Measurements from ENCODE around the gene SH3RF2.

Gene SH3RF2

DNA sequence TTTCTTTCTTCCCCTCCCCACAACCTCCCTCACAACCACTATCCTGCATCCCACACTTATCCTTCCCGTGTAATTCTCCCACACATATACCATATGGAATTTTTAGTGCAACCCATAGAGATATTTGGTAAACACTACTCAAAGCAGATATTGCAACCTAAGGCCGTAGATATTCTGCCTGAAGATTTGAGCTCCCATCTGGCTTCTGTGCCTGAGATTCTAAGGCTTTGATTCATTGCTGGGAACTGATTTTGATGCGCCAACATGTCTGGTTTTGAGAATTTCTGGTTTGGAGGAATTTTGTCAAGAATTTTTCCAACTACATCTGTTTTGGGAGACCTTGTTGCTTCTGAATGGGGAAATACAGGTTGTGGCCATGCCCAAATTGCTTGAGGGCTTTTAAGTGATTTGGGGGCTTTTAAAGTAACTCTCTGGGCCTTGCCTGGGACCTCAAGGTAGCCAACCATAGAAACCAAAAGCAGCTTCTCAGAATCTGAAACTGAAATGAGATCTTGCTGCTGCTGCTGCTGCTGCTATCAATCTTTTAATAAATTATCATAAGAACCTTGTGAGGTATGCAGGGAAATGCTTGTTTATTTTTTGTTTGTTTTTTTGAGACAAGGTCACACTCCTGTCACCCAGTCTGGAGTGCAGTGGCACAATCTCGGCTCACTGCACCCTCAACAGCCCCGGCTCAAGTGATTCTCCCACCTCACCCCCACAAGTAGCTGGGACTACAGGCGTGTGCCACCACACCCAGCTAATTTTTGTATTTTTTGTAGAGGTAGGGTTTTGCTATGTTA lies 132.8 kb downstream of the SH3RF2 start:
- no peaks in the 10 kb centered on the region for H3K4me1 ChIP-seq (ENCODE audit: control insufficient read depth, insufficient read depth, low read length)
- no peaks in the 10 kb centered on the region for H3K27me3 ChIP-seq (ENCODE audit: control insufficient read depth, insufficient read depth, low read length)
- no peaks in the 10 kb centered on the region for H3K36me3 ChIP-seq (ENCODE audit: control insufficient read depth, insufficient read depth, low read length)
- no peaks in the 10 kb centered on the region for H3K9me3 ChIP-seq (ENCODE audit: control insufficient read depth, low read length)
- no peak overlapping the region for H3K9ac ChIP-seq (ENCODE audit: low read length)
- H3K4me3 ChIP-seq (ENCODE audit: low read length): no peak overlapping the region

DNA sequence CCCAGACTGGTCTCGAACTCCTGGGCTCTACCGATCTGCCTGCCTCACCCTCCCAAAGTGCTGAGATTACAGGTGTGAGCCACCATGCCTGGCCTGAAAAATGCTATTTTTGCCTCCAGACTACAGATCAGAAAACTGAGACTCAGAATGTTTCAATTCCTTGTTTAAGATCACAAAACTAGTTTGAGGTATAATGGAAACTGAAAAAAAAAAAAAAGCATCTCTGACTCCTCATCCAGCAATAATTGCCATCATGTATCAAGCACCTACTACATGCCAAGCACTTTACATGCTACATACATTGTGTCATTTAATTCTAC lies 133.4 kb downstream of the SH3RF2 start:
- Histone ChIP-seq H3K27me3 (ENCODE audit: control insufficient read depth, insufficient read depth, low read length) (no peaks in the 10 kb centered on the region), H3K36me3 (ENCODE audit: control insufficient read depth, insufficient read depth, low read length) (no peaks in the 10 kb centered on the region), H3K4me1 (ENCODE audit: control insufficient read depth, insufficient read depth, low read length) (no peaks in the 10 kb centered on the region), H3K9ac (ENCODE audit: low read length) (no peak overlapping the region), H3K4me3 (ENCODE audit: low read length) (no peak overlapping the region), H3K9me3 (ENCODE audit: control insufficient read depth, low read length) (no peaks in the 10 kb centered on the region)

DNA sequence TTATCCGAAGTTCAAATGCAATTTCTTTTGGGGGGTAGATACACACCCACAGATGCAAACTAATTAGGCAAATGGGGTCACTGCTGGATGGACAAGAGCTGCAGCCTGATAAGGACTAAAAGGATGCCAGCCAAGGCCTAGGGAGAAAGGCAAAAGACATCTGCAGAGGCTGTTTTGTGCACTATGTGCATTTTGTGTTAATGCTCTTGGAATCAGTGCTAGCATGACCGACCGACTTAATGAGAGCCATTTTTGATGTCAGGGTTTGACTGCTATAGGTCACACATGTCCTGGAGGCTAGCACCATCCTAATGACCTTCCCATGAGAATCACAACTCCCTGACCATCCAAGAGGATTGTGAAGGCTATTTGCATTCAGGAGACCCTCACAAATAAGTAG lies 134.4 kb downstream of the SH3RF2 start:
- Histone ChIP-seq H3K9ac (ENCODE audit: low read length) (no peak overlapping the region), H3K27me3 (ENCODE audit: control insufficient read depth, insufficient read depth, low read length) (no peaks in the 10 kb centered on the region), H3K4me1 (ENCODE audit: control insufficient read depth, insufficient read depth, low read length) (no peaks in the 10 kb centered on the region), H3K36me3 (ENCODE audit: control insufficient read depth, insufficient read depth, low read length) (no peaks in the 10 kb centered on the region), H3K9me3 (ENCODE audit: control insufficient read depth, low read length) (no peaks in the 10 kb centered on the region), H3K4me3 (ENCODE audit: low read length) (no peak overlapping the region)

DNA sequence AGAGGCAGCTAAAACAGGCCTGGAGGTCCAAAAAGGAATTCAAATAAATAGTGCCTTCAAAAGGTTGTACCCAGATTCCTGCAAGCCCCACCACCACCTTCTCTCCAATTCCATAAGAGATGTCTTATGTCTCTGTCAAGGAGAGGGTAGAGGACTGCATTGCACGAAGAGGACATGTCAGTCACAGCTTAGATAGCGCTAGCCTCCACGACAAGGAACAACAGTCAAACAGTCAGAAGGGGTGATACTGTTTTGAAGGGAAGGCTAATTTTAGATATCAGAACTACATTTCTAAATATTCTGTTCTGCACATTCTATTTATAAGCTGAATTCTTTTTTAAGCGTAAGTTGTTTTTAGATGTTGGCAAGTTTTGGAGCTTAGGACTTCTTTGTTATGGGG lies 134.8 kb downstream of the SH3RF2 start:
- Histone ChIP-seq H3K27me3 (ENCODE audit: control insufficient read depth, insufficient read depth, low read length) (no peaks in the 10 kb centered on the region), H3K36me3 (ENCODE audit: control insufficient read depth, insufficient read depth, low read length) (no peaks in the 10 kb centered on the region), H3K9me3 (ENCODE audit: control insufficient read depth, low read length) (no peaks in the 10 kb centered on the region), H3K4me1 (ENCODE audit: control insufficient read depth, insufficient read depth, low read length) (no peaks in the 10 kb centered on the region), H3K4me3 (ENCODE audit: low read length) (no peak overlapping the region), H3K9ac (ENCODE audit: low read length) (no peak overlapping the region)

DNA sequence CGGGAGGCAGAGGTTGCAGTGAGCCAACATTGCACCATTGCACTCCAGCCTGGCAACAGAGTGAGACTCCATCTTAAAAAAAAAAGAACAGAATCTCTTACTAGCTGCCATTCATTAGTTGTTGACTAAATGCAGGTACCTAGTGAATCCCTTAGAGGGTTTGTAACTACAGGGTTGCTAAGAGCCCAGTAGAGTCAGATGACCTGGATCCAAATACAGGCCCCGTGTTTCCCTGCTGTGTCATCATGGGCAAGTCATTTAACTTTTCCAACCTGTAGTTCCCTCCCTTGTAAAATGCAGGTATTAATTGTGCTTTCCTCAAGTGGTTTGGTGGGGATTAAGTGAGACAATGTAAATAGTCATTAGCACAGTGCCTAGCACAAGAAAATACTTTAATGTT lies 136.2 kb downstream of the SH3RF2 start:
- H3K27me3 ChIP-seq (ENCODE audit: control insufficient read depth, insufficient read depth, low read length): no peaks in the 10 kb centered on the region
- no peaks in the 10 kb centered on the region for H3K36me3 ChIP-seq (ENCODE audit: control insufficient read depth, insufficient read depth, low read length)
- H3K9me3 ChIP-seq (ENCODE audit: control insufficient read depth, low read length): no peaks in the 10 kb centered on the region
- H3K4me1 ChIP-seq (ENCODE audit: control insufficient read depth, insufficient read depth, low read length): no peaks in the 10 kb centered on the region
- H3K9ac ChIP-seq (ENCODE audit: low read length): no peak overlapping the region
- no peak overlapping the region for H3K4me3 ChIP-seq (ENCODE audit: low read length)

DNA sequence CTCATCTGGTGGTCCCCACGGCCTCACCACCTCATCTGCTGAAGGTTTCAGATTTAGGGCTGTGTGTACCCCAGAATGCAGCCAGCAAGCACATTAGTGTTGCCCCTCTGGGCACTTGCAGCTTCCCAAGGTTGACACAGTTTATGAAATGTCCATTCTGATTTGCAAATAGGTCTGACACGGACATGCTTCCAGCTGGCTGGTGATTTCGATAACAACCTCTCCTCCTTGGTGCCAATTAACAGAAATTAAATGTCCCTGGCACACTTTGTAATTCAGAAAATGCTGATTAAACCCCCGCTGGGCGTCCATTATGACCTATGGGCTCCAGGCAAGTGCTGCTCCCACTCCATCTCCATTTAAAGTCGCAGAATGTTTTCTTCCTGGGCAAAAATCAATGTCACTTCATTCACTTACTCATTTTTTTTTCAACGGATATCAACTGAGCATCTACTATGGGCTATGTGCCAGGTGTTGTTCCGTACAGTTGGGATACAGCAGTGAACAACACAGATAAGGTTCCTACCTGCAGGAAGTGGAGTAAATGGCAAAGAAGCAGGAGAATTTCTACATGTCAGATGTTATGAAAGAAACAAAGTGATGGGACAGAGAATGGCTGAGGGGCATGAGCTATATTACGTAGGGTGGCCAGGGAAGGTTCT lies 137.0 kb downstream of the SH3RF2 start:
- Histone ChIP-seq H3K4me3 (ENCODE audit: low read length) (no peak overlapping the region), H3K9ac (ENCODE audit: low read length) (no peak overlapping the region)

DNA sequence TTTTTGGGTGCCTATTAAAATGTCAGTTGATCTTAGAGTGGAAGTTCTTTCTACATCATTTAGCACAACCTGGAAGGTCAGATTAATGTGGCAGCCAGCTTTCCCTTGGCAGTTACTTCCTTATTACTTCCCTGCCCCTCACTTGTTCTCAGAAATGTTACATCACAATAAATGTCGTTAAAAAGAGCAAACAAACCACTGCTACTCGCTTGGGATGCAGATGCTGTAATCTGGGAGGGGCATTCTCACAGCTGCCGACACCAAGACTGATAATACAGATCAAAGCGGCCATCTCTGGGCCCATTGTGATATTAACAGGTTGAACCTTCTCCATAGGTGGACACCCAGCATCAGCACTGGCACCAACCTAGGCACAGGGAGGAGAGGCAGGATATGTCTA lies 139.7 kb downstream of the SH3RF2 start:
- no peaks in the 10 kb centered on the region for H3K9me3 ChIP-seq (ENCODE audit: control insufficient read depth, low read length)
- H3K4me1 ChIP-seq (ENCODE audit: control insufficient read depth, insufficient read depth, low read length): no peaks in the 10 kb centered on the region
- no peaks in the 10 kb centered on the region for H3K27me3 ChIP-seq (ENCODE audit: control insufficient read depth, insufficient read depth, low read length)
- no peaks in the 10 kb centered on the region for H3K36me3 ChIP-seq (ENCODE audit: control insufficient read depth, insufficient read depth, low read length)
- H3K9ac ChIP-seq (ENCODE audit: low read length): no peak overlapping the region
- H3K4me3 ChIP-seq (ENCODE audit: low read length): no peak overlapping the region

More for the DNA sequence above, 137.0 kb downstream of the SH3RF2 start:
- no peaks in the 10 kb centered on the region for H3K4me1 ChIP-seq (ENCODE audit: control insufficient read depth, insufficient read depth, low read length)
- no peaks in the 10 kb centered on the region for H3K9me3 ChIP-seq (ENCODE audit: control insufficient read depth, low read length)
- H3K27me3 ChIP-seq (ENCODE audit: control insufficient read depth, insufficient read depth, low read length): no peaks in the 10 kb centered on the region
- no peaks in the 10 kb centered on the region for H3K36me3 ChIP-seq (ENCODE audit: control insufficient read depth, insufficient read depth, low read length)

DNA sequence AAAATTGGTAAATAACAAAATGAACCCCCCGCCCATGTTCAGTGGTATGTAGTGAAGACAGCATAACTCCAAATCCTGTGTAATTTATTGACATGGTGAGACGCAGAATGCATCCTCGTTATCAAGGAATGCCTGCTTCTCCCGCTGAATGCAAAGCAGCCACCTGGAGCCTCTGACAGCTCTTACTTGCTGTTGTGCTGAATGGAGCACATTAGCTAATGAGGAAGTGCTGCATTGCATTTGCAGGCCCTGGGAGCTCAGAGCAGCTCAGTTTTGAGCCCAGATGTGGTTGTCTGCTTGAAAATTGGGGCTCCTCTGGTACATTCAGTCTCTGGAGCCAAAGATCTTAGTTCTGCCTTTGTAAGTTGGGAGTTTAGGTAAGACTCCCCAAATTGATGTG lies 140.1 kb downstream of the SH3RF2 start:
- H3K36me3 ChIP-seq (ENCODE audit: control insufficient read depth, insufficient read depth, low read length): no peaks in the 10 kb centered on the region

DNA sequence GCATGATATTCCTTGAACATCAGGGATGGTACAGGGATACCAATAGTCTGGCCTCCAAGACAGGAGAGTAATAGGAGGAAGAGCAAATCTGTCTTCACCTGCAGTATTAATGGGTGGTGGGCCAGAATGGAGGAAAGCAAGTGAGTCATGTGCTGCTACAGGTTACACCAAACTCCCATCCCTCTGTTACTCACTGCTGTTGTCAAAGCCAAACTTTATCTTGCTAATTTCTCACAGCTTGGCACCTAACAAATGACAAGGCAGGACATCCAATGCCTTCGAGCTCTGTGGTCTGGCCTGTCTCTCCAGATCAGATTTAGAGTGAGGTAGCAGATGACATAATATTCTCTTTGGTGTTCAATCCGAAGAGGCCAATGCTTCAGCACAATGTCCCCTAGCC lies 142.2 kb downstream of the SH3RF2 start:
- H3K9me3 ChIP-seq (ENCODE audit: control insufficient read depth, low read length): no peaks in the 10 kb centered on the region
- H3K36me3 ChIP-seq (ENCODE audit: control insufficient read depth, insufficient read depth, low read length): no peaks in the 10 kb centered on the region
- no peaks in the 10 kb centered on the region for H3K4me1 ChIP-seq (ENCODE audit: control insufficient read depth, insufficient read depth, low read length)
- no peaks in the 10 kb centered on the region for H3K27me3 ChIP-seq (ENCODE audit: control insufficient read depth, insufficient read depth, low read length)
- no peak overlapping the region for H3K9ac ChIP-seq (ENCODE audit: low read length)
- no peak overlapping the region for H3K4me3 ChIP-seq (ENCODE audit: low read length)

More for the DNA sequence above, 140.1 kb downstream of the SH3RF2 start:
- Histone ChIP-seq H3K4me3 (ENCODE audit: low read length) (no peak overlapping the region), H3K27me3 (ENCODE audit: control insufficient read depth, insufficient read depth, low read length) (no peaks in the 10 kb centered on the region), H3K4me1 (ENCODE audit: control insufficient read depth, insufficient read depth, low read length) (no peaks in the 10 kb centered on the region), H3K9ac (ENCODE audit: low read length) (no peak overlapping the region), H3K9me3 (ENCODE audit: control insufficient read depth, low read length) (no peaks in the 10 kb centered on the region)

DNA sequence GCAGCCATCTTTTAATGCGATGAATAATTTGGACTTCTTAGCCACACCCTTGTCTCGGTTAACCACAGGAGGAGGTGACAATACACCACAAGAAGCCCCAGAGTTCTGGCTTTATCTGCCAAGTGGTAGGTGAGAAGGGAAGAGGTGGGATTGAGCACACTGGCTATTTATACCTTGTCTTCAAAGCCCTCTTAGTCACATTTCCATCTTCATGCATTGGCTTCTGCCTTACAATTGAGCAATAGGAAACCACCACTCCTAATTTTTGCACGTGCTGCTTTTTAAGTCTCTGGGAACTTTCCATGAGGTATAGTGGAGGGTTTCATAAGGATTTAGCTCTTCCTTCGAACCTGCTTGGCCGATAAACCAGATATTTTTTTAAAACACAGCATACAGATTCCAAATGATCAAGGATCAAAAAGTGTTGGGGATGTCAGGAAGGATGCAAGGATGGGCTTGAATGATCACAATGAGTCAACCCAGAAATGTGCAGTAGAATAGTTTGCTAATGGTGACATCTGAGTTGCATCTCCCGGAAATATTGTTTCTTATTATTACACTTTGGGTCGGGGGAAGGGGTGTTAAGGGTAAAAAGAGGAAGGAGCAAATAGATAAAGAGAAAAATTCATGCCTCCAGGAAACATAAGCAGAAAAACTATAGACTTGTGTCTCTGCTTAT lies 143.5 kb downstream of the SH3RF2 start:
- Histone ChIP-seq H3K4me3 (ENCODE audit: low read length) (no peak overlapping the region), H3K9me3 (ENCODE audit: control insufficient read depth, low read length) (no peaks in the 10 kb centered on the region), H3K27me3 (ENCODE audit: control insufficient read depth, insufficient read depth, low read length) (no peaks in the 10 kb centered on the region), H3K4me1 (ENCODE audit: control insufficient read depth, insufficient read depth, low read length) (no peaks in the 10 kb centered on the region), H3K36me3 (ENCODE audit: control insufficient read depth, insufficient read depth, low read length) (no peaks in the 10 kb centered on the region), H3K9ac (ENCODE audit: low read length) (no peak overlapping the region)

DNA sequence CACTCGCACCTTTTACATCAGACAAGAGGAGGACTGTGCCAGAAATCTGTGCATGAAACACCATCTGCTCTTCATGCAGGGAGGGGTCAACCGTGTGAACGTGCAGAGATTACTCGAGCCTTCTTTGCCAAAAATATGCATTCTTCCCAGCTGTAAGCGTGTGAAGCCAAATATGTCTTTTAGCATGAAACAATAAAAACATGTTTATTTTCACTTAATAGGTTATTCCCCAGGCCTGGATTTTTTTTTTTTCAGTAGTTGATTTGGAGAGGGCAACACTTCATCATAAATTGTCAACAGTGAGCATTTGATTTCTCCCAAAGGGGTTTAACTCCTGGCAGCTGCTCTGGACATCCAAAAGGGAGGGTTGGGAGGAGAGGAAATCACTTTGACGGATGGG lies 145.2 kb downstream of the SH3RF2 start:
- Histone ChIP-seq H3K9ac (ENCODE audit: low read length) (no peak overlapping the region), H3K4me1 (ENCODE audit: control insufficient read depth, insufficient read depth, low read length) (no peaks in the 10 kb centered on the region), H3K27me3 (ENCODE audit: control insufficient read depth, insufficient read depth, low read length) (no peaks in the 10 kb centered on the region), H3K36me3 (ENCODE audit: control insufficient read depth, insufficient read depth, low read length) (no peaks in the 10 kb centered on the region), H3K9me3 (ENCODE audit: control insufficient read depth, low read length) (no peaks in the 10 kb centered on the region), H3K4me3 (ENCODE audit: low read length) (no peak overlapping the region)

DNA sequence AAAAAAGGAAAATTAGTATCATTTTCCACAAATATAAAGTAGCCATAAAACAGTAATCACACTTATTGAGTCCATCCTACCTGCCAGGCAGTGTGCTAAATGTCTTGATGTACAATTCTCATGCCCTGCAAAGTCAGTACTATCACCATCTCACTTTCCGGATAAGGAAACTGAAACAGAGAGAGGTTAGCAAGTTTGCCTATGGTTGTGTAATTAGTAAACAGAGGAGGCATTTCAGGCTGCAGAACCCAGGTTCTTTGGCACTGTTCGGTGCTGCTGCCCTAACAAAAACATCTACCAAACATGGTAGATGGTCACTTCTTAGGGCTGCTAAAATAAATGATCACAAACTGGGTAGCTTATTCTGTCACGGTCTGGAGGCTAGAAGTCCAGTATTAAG lies 146.4 kb downstream of the SH3RF2 start:
- Histone ChIP-seq H3K4me3 (ENCODE audit: low read length) (no peak overlapping the region), H3K9me3 (ENCODE audit: control insufficient read depth, low read length) (no peaks in the 10 kb centered on the region), H3K9ac (ENCODE audit: low read length) (no peak overlapping the region), H3K27me3 (ENCODE audit: control insufficient read depth, insufficient read depth, low read length) (no peaks in the 10 kb centered on the region), H3K36me3 (ENCODE audit: control insufficient read depth, insufficient read depth, low read length) (no peaks in the 10 kb centered on the region), H3K4me1 (ENCODE audit: control insufficient read depth, insufficient read depth, low read length) (no peaks in the 10 kb centered on the region)
